ENCODE measurements around the gene NACAD.

NACAD gene

DNA sequence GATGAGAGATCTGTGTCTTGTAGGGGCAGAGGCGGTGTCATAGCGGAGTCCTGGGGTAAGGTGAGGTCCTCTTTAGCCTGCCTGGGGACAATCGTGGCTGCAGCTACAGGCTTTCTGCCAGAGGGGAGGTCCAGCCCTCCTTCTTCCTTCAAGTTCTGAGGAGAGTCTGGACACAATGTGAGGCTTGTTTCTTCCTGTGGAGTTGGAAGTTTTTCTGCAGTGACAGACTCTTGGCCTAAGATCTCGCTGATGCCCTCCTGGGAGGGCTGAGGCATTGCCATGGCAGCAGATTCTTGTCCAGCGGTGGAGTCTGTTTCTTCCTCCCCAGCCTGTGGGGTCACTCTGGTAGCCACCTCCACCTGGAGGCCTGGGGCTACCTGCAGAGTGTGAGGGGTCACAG lies 4.4 kb downstream of the NACAD start:
- H3K4me3 ChIP-seq (ENCODE audit: control insufficient read depth in 1 of 7, extremely low read depth in 1 of 7, insufficient read depth in 4 of 7, low read depth in 2 of 7, low read length in 6 of 7): no peak overlapping the region
- DNase-seq: no peak
- H3K4me1 ChIP-seq (ENCODE audit: control extremely low read depth in 1 of 4, control insufficient read depth in 4 of 4, insufficient read depth in 4 of 4, low read length in 3 of 4): peaks cover 0 to 9% (median 7%) of the 10 kb centered on the region in 4 experiments
- no peaks in the 10 kb centered on the region for H3K36me3 ChIP-seq (ENCODE audit: control insufficient read depth in 4 of 4, insufficient read depth in 4 of 4, low read length in 3 of 4)
- no peak overlapping the region for H3K27ac ChIP-seq (ENCODE audit: insufficient read depth in 1 of 2, low read depth in 1 of 2, low read length in 2 of 2, poor library complexity in 1 of 2, severe bottlenecking in 2 of 2)
- no peaks in the 10 kb centered on the region for H3K9me3 ChIP-seq (ENCODE audit: control extremely low read depth in 1 of 5, control insufficient read depth in 4 of 5, insufficient read depth in 2 of 5, low read depth in 1 of 5, low read length in 4 of 5)
- ChIA-PET CTCF (no interaction called here), POLR2A (no interaction called here)
- 89% methylated on average over 3 of the region's 5 CpGs for WGBS (ENCODE audit: insufficient coverage)
- H3K27me3 ChIP-seq (replicated peaks in 2 of 5; ENCODE audit: control insufficient read depth in 4 of 5, insufficient read depth in 5 of 5, low read length in 4 of 5): peaks cover 0 to 17% (median 7%) of the 10 kb centered on the region in 5 experiments

DNA sequence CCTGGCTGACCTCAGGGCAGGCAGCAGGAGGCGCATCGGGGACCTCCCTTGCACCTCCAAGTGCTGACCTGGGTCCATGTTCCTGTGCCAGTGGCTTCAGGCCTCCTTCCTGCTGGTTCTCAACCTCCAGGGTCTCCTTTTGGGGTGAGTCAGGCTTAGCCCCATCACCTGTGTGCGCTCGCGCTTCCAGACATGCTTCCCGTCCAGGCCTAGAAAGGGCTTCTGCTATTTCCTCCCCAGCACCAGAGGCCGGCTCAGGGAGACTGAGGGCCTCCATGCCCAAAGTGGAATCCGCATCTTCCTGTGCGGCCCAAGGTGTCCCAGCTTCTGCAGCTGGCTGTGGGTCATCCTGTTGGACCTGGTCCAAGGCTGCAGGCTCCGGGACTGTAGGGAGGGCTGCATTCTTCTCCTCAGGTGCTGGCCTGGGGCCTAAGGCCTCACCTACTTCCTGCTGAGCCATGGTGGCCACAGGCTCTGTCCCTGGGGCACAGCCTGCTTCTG lies 5.9 kb downstream of the NACAD start:
- no peak for DNase-seq
- 94% methylated on average over 10 of the region's 10 CpGs for WGBS (ENCODE audit: insufficient coverage)
- ChIA-PET CTCF (no interaction called here), POLR2A (no interaction called here)
- Histone ChIP-seq H3K36me3 (ENCODE audit: control insufficient read depth in 4 of 4, insufficient read depth in 4 of 4, low read length in 3 of 4) (peaks cover 0 to under 1% (median 0%) of the 10 kb centered on the region in 4 experiments), H3K9me3 (ENCODE audit: control extremely low read depth in 1 of 5, control insufficient read depth in 4 of 5, insufficient read depth in 2 of 5, low read depth in 1 of 5, low read length in 4 of 5) (no peaks in the 10 kb centered on the region), H3K27me3 (replicated peaks in 2 of 5; ENCODE audit: control insufficient read depth in 4 of 5, insufficient read depth in 5 of 5, low read length in 4 of 5) (peaks cover 0 to 4% (median 3%) of the 10 kb centered on the region in 5 experiments), H3K4me1 (ENCODE audit: control extremely low read depth in 1 of 4, control insufficient read depth in 4 of 4, insufficient read depth in 4 of 4, low read length in 3 of 4) (peaks cover 0 to 4% (median 0%) of the 10 kb centered on the region in 4 experiments), H3K4me3 (ENCODE audit: control insufficient read depth in 1 of 7, extremely low read depth in 1 of 7, insufficient read depth in 4 of 7, low read depth in 2 of 7, low read length in 6 of 7) (no peak overlapping the region), H3K27ac (ENCODE audit: insufficient read depth in 1 of 2, low read depth in 1 of 2, low read length in 2 of 2, poor library complexity in 1 of 2, severe bottlenecking in 2 of 2) (no peak overlapping the region)

DNA sequence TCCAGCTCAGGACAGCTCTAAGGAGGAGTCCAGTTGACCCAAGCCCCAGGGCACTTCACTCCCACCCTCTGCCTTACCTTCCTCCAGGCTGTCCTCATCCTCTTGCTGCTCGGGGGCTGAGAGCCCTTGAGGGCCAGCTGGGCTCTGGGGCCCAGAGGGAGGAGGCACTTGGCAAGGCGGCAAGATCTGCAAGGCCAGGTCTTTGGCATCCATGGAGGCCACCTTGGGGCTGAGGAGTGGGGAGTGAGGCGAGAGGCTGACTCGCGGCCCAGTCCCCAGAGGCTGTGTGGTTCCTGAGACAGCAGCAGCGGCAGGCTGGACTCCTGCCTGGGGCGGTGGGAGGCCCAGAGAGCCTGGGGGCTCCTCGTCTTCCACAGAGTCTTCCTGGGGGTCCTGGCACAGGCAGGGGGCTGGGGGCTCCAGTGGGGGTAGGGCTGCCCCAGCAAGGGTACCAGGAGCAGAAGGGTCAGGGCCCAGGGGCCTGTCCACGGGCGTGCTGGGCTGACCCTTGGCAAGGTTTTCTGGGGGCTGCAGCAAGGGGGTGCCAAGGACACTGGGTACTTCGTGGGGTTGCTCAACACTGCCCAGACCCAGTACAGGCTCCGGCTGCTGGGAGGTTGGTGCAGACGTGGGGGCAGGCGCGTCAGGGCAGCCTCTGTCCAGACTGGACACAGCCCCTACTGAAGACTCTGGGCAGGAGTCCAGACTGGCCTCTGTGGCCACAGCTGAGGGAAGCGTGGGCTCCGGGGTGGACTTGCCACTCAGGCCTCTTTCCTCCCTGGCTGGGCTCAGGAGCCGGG lies 6.5 kb downstream of the NACAD start:
- Histone ChIP-seq H3K9me3 (ENCODE audit: control extremely low read depth in 1 of 5, control insufficient read depth in 4 of 5, insufficient read depth in 2 of 5, low read depth in 1 of 5, low read length in 4 of 5) (no peaks in the 10 kb centered on the region), H3K36me3 (ENCODE audit: control insufficient read depth in 4 of 4, insufficient read depth in 4 of 4, low read length in 3 of 4) (peaks cover 0 to 4% (median under 1%) of the 10 kb centered on the region in 4 experiments), H3K27me3 (replicated peaks in 2 of 5; ENCODE audit: control insufficient read depth in 4 of 5, insufficient read depth in 5 of 5, low read length in 4 of 5) (no peaks in the 10 kb centered on the region), H3K27ac (ENCODE audit: insufficient read depth in 1 of 2, low read depth in 1 of 2, low read length in 2 of 2, poor library complexity in 1 of 2, severe bottlenecking in 2 of 2) (no peak overlapping the region), H3K4me1 (ENCODE audit: control extremely low read depth in 1 of 4, control insufficient read depth in 4 of 4, insufficient read depth in 4 of 4, low read length in 3 of 4) (peaks cover 0 to 4% (median 0%) of the 10 kb centered on the region in 4 experiments), H3K4me3 (ENCODE audit: control insufficient read depth in 1 of 7, extremely low read depth in 1 of 7, insufficient read depth in 4 of 7, low read depth in 2 of 7, low read length in 6 of 7) (no peak overlapping the region)
- no peak for DNase-seq
- POLR2A ChIA-PET: no interaction called here
- WGBS (ENCODE audit: insufficient coverage): 96% methylated on average over 16 of the region's 18 CpGs
- CTCF ChIA-PET: interaction anchor here (1.0 to 2.2 kb wide), 2 partner anchors 50 to 54 kb away, joined by 3 to 8 read pairs; no protein-coding TSS in a partner anchor

DNA sequence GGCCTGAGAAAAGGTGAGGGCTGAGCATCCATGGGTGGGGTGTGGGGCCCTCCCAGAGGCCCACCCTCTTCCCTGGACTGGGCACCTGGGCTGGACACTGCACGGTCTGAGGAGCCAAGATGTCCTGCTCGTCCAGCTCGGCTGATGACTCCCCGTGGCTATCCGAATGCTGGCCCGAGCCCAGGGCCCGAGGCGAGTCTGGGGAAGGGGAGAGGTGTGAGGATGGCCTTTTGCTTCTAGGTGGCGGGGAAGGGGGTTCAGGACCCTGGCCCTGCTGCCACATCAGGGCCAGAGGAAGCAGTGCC lies 7.1 kb downstream of the NACAD start:
- POLR2A ChIA-PET: no interaction called here
- H3K27ac ChIP-seq (ENCODE audit: insufficient read depth in 1 of 2, low read depth in 1 of 2, low read length in 2 of 2, poor library complexity in 1 of 2, severe bottlenecking in 2 of 2): no peak overlapping the region
- WGBS (ENCODE audit: insufficient coverage): 98% methylated on average over 6 of the region's 9 CpGs
- H3K9me3 ChIP-seq (ENCODE audit: control extremely low read depth in 1 of 5, control insufficient read depth in 4 of 5, insufficient read depth in 2 of 5, low read depth in 1 of 5, low read length in 4 of 5): no peaks in the 10 kb centered on the region
- no peak for DNase-seq
- no peaks in the 10 kb centered on the region for H3K27me3 ChIP-seq (replicated peaks in 2 of 5; ENCODE audit: control insufficient read depth in 4 of 5, insufficient read depth in 5 of 5, low read length in 4 of 5)
- no peak overlapping the region for H3K4me3 ChIP-seq (ENCODE audit: control insufficient read depth in 1 of 7, extremely low read depth in 1 of 7, insufficient read depth in 4 of 7, low read depth in 2 of 7, low read length in 6 of 7)
- peaks cover 0 to 4% (median 0%) of the 10 kb centered on the region in 4 experiments for H3K4me1 ChIP-seq (ENCODE audit: control extremely low read depth in 1 of 4, control insufficient read depth in 4 of 4, insufficient read depth in 4 of 4, low read length in 3 of 4)
- CTCF ChIA-PET: interaction anchor here (1.0 to 2.2 kb wide), 4 partner anchors 13 to 108 kb away, joined by 3 to 8 read pairs (median 4); no protein-coding TSS in a partner anchor
- H3K36me3 ChIP-seq (ENCODE audit: control insufficient read depth in 4 of 4, insufficient read depth in 4 of 4, low read length in 3 of 4): peaks cover 0 to 10% (median 5%) of the 10 kb centered on the region in 4 experiments

DNA sequence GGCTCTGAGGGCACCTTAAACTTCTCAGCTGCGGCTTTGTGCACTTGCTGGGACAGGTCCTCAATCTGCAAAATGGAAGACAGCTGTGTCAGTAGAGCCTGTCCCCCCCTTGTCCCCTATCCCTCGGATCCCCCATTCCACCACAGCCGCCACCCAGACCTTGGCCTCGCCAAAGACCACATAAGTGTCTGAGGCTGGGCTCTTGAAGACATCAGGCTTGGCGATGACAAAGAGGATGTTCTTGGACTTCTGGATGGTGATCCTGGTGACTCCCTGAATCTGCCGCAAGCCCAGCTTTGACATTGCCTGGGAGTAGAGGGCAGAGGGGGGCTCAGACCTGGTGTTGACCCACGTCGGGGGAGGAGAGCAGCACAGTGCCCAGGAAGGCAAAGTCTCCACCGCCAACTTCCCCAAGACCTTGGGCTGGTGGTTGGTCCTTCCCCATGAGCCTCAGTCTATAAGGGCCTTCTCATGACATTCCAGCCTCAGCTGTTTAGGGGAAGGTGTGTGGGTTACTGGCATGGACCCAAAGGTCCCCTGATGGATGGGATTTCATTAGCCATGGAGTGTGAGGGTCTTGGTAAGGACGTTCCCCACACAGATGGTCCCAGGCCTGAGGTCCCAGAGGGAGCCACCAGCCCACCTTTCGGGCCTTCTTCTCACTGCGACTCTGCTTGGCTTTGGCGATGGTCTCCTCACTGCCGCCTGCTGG lies 7.7 kb downstream of the NACAD start:
- Histone ChIP-seq H3K9me3 (ENCODE audit: control extremely low read depth in 1 of 5, control insufficient read depth in 4 of 5, insufficient read depth in 2 of 5, low read depth in 1 of 5, low read length in 4 of 5) (no peaks in the 10 kb centered on the region), H3K27me3 (replicated peaks in 2 of 5; ENCODE audit: control insufficient read depth in 4 of 5, insufficient read depth in 5 of 5, low read length in 4 of 5) (no peaks in the 10 kb centered on the region), H3K36me3 (ENCODE audit: control insufficient read depth in 4 of 4, insufficient read depth in 4 of 4, low read length in 3 of 4) (peaks cover 0 to 15% (median 7%) of the 10 kb centered on the region in 4 experiments), H3K4me1 (ENCODE audit: control extremely low read depth in 1 of 4, control insufficient read depth in 4 of 4, insufficient read depth in 4 of 4, low read length in 3 of 4) (peaks cover 0 to 4% (median 0%) of the 10 kb centered on the region in 4 experiments), H3K27ac (ENCODE audit: insufficient read depth in 1 of 2, low read depth in 1 of 2, low read length in 2 of 2, poor library complexity in 1 of 2, severe bottlenecking in 2 of 2) (no peak overlapping the region), H3K4me3 (ENCODE audit: control insufficient read depth in 1 of 7, extremely low read depth in 1 of 7, insufficient read depth in 4 of 7, low read depth in 2 of 7, low read length in 6 of 7) (no peak overlapping the region)
- no peak for DNase-seq
- ChIA-PET POLR2A (no interaction called here), CTCF (interaction anchor here (1.0 to 2.2 kb wide), 4 partner anchors 12 to 107 kb away, joined by 3 to 8 read pairs (median 4); no protein-coding TSS in a partner anchor)
- WGBS (ENCODE audit: insufficient coverage): 93% methylated on average over 14 of the region's 14 CpGs

DNA sequence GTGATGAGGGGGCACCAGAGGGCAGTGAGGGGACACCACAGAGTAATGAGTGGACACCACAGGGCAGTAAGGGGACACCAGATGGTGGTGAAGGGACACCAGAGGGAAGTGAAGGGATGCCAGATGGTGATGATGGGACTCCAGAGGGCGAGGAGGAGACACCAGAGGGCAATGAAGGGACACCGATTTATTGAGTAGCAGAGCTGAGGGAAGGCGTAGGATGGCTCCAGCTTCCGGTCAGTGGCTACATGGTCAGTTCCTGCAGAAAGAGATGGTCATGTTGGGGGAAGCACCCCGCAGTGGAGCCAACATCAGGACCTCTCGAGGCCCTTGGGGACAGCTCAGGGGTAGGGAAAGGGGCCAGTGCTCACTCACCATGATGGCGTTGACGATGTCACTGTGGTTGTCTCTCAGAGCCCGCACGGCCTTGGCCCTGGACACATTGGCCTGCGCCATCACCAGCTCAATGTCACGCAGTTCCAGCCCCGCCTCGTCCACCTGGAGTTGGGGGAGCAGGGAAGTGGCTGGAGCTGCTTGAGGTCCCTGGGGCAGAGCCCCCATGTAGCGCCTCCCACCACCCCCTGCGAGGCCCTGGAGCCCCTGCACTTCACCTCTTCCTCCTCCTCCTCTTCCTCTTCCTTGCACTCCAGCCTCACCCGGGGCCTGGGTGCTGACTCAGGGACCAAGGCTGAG lies 8.4 kb downstream of the NACAD start:
- Histone ChIP-seq H3K4me3 (ENCODE audit: control insufficient read depth in 1 of 7, extremely low read depth in 1 of 7, insufficient read depth in 4 of 7, low read depth in 2 of 7, low read length in 6 of 7) (no peak overlapping the region), H3K36me3 (ENCODE audit: control insufficient read depth in 4 of 4, insufficient read depth in 4 of 4, low read length in 3 of 4) (peaks cover 0 to 22% (median 13%) of the 10 kb centered on the region in 4 experiments), H3K27me3 (replicated peaks in 2 of 5; ENCODE audit: control insufficient read depth in 4 of 5, insufficient read depth in 5 of 5, low read length in 4 of 5) (no peaks in the 10 kb centered on the region), H3K9me3 (ENCODE audit: control extremely low read depth in 1 of 5, control insufficient read depth in 4 of 5, insufficient read depth in 2 of 5, low read depth in 1 of 5, low read length in 4 of 5) (no peaks in the 10 kb centered on the region), H3K27ac (ENCODE audit: insufficient read depth in 1 of 2, low read depth in 1 of 2, low read length in 2 of 2, poor library complexity in 1 of 2, severe bottlenecking in 2 of 2) (no peak overlapping the region), H3K4me1 (ENCODE audit: control extremely low read depth in 1 of 4, control insufficient read depth in 4 of 4, insufficient read depth in 4 of 4, low read length in 3 of 4) (peaks cover 0 to 4% (median 0%) of the 10 kb centered on the region in 4 experiments)
- 80% methylated on average over 10 of the region's 17 CpGs for WGBS (ENCODE audit: insufficient coverage)
- CTCF ChIA-PET: interaction anchor here (1.5 to 2.2 kb wide), 3 partner anchors 12 to 107 kb away, joined by 4 to 8 read pairs (median 5); no protein-coding TSS in a partner anchor
- POLR2A ChIA-PET: no interaction called here
- DNase-seq: no peak
